ENCODE measurements around the gene TSSC4. TPM values are rescaled to one million over a fixed set of nuclear protein-coding genes. Genes with fewer than 3 reads are reported as not detected.
A peak's percentile ranks its signal among the peaks of the same experiment; 100 is the strongest.

TSSC4 gene
- total and polyA plus RNA-seq, 2 of the 13 experiments (the other 11 are each of a cell fraction or from before 2014, with no cell fraction given), result 16.2 to 58.6 TPM

GRCh38 chr11:2409126-2409525 lies 8.6 kb downstream of the TSSC4 start:
- 80% methylated on average over 10 of the region's 16 CpGs for WGBS (ENCODE audit: low lambda C conversion rate)
- Histone ChIP-seq H3K27me3 (ENCODE audit: control insufficient read depth in 1 of 2, insufficient read depth in 2 of 2, low read length in 2 of 2) (no peaks in the 10 kb centered on the region), H3K4me2 (ENCODE audit: low read depth, low read length) (peak overlapping the region; percentile 84), H3K9me3 (ENCODE audit: low read length) (no peaks in the 10 kb centered on the region), H3K36me3 (replicated peaks in 1 of 2; ENCODE audit: control insufficient read depth in 1 of 2, insufficient read depth in 2 of 2, low read length in 2 of 2) (no peaks in the 10 kb centered on the region), H4K20me1 (ENCODE audit: insufficient read depth, low read length) (no peaks in the 10 kb centered on the region), H2AFZ (ENCODE audit: low read length) (no peak overlapping the region), H3K4me3 (replicated peaks in 1 of 3; ENCODE audit: insufficient read depth in 1 of 3, low read depth in 2 of 3, low read length in 3 of 3) (peak overlapping the region in 2 of 3 experiments; percentile 32 to 66; a peak in 2 of 6 replicates), H3K27ac (ENCODE audit: extremely low read length, insufficient read depth, low read length) (no peak overlapping the region), H3K9ac (ENCODE audit: insufficient read depth, low read depth, low read length) (peak overlapping the region; percentile 49), H3K79me2 (ENCODE audit: insufficient read depth, low read length) (no peaks in the 10 kb centered on the region), H3K4me1 (ENCODE audit: insufficient read depth, low read length) (peaks cover 58% of the 10 kb centered on the region)
- no peak for DNase-seq (ENCODE audit: low spot score)
- ChIA-PET CTCF (ENCODE audit: low intra/inter-chr PET ratio, low total read pairs) (no interaction called here), POLR2A (interaction anchor here (0.9 to 5.7 kb wide), 2 partner anchors 8 to 495 kb away, joined by 3 to 49 read pairs; partner anchors contain the start of gene TSSC4)
- ATAC-seq, result no peak
- intact Hi-C loops (cut with micrococcal nuclease; ENCODE audit: unreplicated experiment), result no loop called here
- no TSS peak for BruUV-seq (replicated peaks)
- no peak for TF ChIP-seq TBL1XR1 (IDR thresholded peaks at IDR 0.05; ENCODE audit: borderline replicate concordance, low read length, partially characterized antibody)
- no peak for TF ChIP-seq PAX8 (CRISPR knock-in tag; IDR thresholded peaks at IDR 0.05; ENCODE audit: borderline replicate concordance)
- TF ChIP-seq PBX2 (CRISPR knock-in tag; IDR thresholded peaks at IDR 0.05), result no peak
- TF ChIP-seq, protein P1, sequence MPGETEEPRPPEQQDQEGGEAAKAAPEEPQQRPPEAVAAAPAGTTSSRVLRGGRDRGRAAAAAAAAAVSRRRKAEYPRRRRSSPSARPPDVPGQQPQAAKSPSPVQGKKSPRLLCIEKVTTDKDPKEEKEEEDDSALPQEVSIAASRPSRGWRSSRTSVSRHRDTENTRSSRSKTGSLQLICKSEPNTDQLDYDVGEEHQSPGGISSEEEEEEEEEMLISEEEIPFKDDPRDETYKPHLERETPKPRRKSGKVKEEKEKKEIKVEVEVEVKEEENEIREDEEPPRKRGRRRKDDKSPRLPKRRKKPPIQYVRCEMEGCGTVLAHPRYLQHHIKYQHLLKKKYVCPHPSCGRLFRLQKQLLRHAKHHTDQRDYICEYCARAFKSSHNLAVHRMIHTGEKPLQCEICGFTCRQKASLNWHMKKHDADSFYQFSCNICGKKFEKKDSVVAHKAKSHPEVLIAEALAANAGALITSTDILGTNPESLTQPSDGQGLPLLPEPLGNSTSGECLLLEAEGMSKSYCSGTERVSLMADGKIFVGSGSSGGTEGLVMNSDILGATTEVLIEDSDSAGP (CRISPR knock-in tag; IDR thresholded peaks at IDR 0.05; ENCODE audit: borderline replicate concordance), result no peak
- TF ChIP-seq NR2F2 (IDR thresholded peaks at IDR 0.05; ENCODE audit: borderline replicate concordance, low read depth), result no peak
- TF ChIP-seq PITX1 (CRISPR knock-in tag; IDR thresholded peaks at IDR 0.05), result no peak
- TF ChIP-seq SP4 (CRISPR knock-in tag; IDR thresholded peaks at IDR 0.05), result no peak
- TF ChIP-seq ZNF101 (CRISPR knock-in tag; IDR thresholded peaks at IDR 0.05; ENCODE audit: borderline replicate concordance, low read depth), result no peak
- TF ChIP-seq ONECUT2 (CRISPR knock-in tag; IDR thresholded peaks at IDR 0.05), result no peak
- TF ChIP-seq ZNF816 (CRISPR knock-in tag; IDR thresholded peaks at IDR 0.05; ENCODE audit: borderline replicate concordance), result no peak
- no peak for TF ChIP-seq ZBTB7A (CRISPR knock-in tag; IDR thresholded peaks at IDR 0.05)
- no peak for TF ChIP-seq ZNF383 (CRISPR knock-in tag; IDR thresholded peaks at IDR 0.05; ENCODE audit: borderline replicate concordance)
- TF ChIP-seq TAF1 (CRISPR knock-in tag; IDR thresholded peaks at IDR 0.05), result no peak
- no peak for TF ChIP-seq TCF7 (IDR thresholded peaks at IDR 0.05; ENCODE audit: low read depth)
- no peak for TF ChIP-seq ZSCAN9 (CRISPR knock-in tag; IDR thresholded peaks at IDR 0.05; ENCODE audit: borderline replicate concordance)
- no peak for FAIRE-seq
- in situ Hi-C loops (cut with HindIII; ENCODE audit: extremely low pct_ligation_motif_present, low pct_unique_long_range_greater_than_20kb), result no loop called here

All from HepG2 (cell line).